Mononuclear cell (primary cell): Measurements from ENCODE around the gene VSNL1. TPM values are rescaled to one million over a fixed set of nuclear protein-coding genes. Genes with fewer than 3 reads are reported as not detected.

Source experiments
- H3K27me3 ChIP-seq: 2 replicates; pipeline ENCODE4 v1.6.0; 2011; ENCODE audit warnings: low read length, control low read depth; ENCODE audit not compliant: insufficient read depth
- H3K4me1 ChIP-seq: 2 replicates; pipeline ENCODE4 v1.5.1; 2011; ENCODE audit warnings: mild to moderate bottlenecking, low read length, control low read depth; ENCODE audit not compliant: insufficient read depth
- H3K4me3 ChIP-seq: 2 replicates; pipeline ENCODE4 v1.5.1; 2011; ENCODE audit warnings: mild to moderate bottlenecking, low read length, moderate library complexity
- H3K9me3 ChIP-seq: 2 replicates; pipeline ENCODE4 v1.5.1; 2011; ENCODE audit warnings: low read depth, mild to moderate bottlenecking, control low read depth, low read length
- total RNA-seq: library from RNA; depleted of rRNA; stranded (reverse); fragments of >200 nt; gene quantifications from one replicate; pipeline ENCODE4 v1.2.3, GENCODE V29; 2012

The VSNL1 gene
- total RNA-seq, 1 donor, result not detected

GRCh38 chr2:17538022-17538843 lies 2.3 kb upstream of the VSNL1 start:
- peaks cover 75% of the 10 kb centered on the region for H3K27me3 ChIP-seq
- no peak overlapping the region for H3K4me3 ChIP-seq
- no peaks in the 10 kb centered on the region for H3K4me1 ChIP-seq
- H3K9me3 ChIP-seq, result no peaks in the 10 kb centered on the region

- H3K9me3 ChIP-seq, result no peaks in the 10 kb centered on the region
- peaks cover 79% of the 10 kb centered on the region for H3K27me3 ChIP-seq
- no peak overlapping the region for H3K4me3 ChIP-seq
- H3K4me1 ChIP-seq, result no peaks in the 10 kb centered on the region
Observed at GRCh38 chr2:17538844-17539554, 1.5 kb upstream of the VSNL1 start.

GRCh38 chr2:17539611-17540092 lies 844 bp upstream of the VSNL1 start:
- H3K27me3 ChIP-seq, result peaks cover 84% of the 10 kb centered on the region
- H3K9me3 ChIP-seq, result no peaks in the 10 kb centered on the region
- H3K4me3 ChIP-seq, result no peak overlapping the region
- H3K4me1 ChIP-seq, result no peaks in the 10 kb centered on the region

- H3K27me3 ChIP-seq, result peaks cover 82% of the 10 kb centered on the region
- no peaks in the 10 kb centered on the region for H3K9me3 ChIP-seq
Observed at GRCh38 chr2:17540813-17541530, 476 bp downstream of the VSNL1 start.

GRCh38 chr2:17541531-17541950 lies 1.0 kb downstream of the VSNL1 start:
- Histone ChIP-seq H3K9me3 (no peaks in the 10 kb centered on the region), H3K4me1 (no peaks in the 10 kb centered on the region), H3K27me3 (peaks cover 79% of the 10 kb centered on the region), H3K4me3 (no peak overlapping the region)

More at GRCh38 chr2:17540813-17541530, 476 bp downstream of the VSNL1 start:
- no peaks in the 10 kb centered on the region for H3K4me1 ChIP-seq
- H3K4me3 ChIP-seq, result no peak overlapping the region

- Histone ChIP-seq H3K4me1 (no peaks in the 10 kb centered on the region), H3K4me3 (no peak overlapping the region), H3K9me3 (no peaks in the 10 kb centered on the region), H3K27me3 (peaks cover 71% of the 10 kb centered on the region)
Observed at GRCh38 chr2:17542471-17542870, 2.0 kb downstream of the VSNL1 start.

- Histone ChIP-seq H3K9me3 (no peaks in the 10 kb centered on the region), H3K4me3 (no peak overlapping the region), H3K27me3 (peaks cover 63% of the 10 kb centered on the region), H3K4me1 (no peaks in the 10 kb centered on the region)
Observed at GRCh38 chr2:17543131-17543660, 2.7 kb downstream of the VSNL1 start.

- no peaks in the 10 kb centered on the region for H3K4me1 ChIP-seq
- peaks cover 59% of the 10 kb centered on the region for H3K27me3 ChIP-seq
- H3K4me3 ChIP-seq, result no peak overlapping the region
- H3K9me3 ChIP-seq, result no peaks in the 10 kb centered on the region
Observed at GRCh38 chr2:17543848-17544247, 3.4 kb downstream of the VSNL1 start.

GRCh38 chr2:17544256-17544655 lies 3.8 kb downstream of the VSNL1 start:
- Histone ChIP-seq H3K4me1 (no peaks in the 10 kb centered on the region), H3K9me3 (no peaks in the 10 kb centered on the region), H3K4me3 (no peak overlapping the region), H3K27me3 (peaks cover 55% of the 10 kb centered on the region)

- H3K4me3 ChIP-seq, result no peak overlapping the region
- H3K9me3 ChIP-seq, result no peaks in the 10 kb centered on the region
- peaks cover 41% of the 10 kb centered on the region for H3K27me3 ChIP-seq
- no peaks in the 10 kb centered on the region for H3K4me1 ChIP-seq
Observed at GRCh38 chr2:17545680-17546613, 5.5 kb downstream of the VSNL1 start.

- Histone ChIP-seq H3K9me3 (no peaks in the 10 kb centered on the region), H3K27me3 (peaks cover 29% of the 10 kb centered on the region), H3K4me1 (no peaks in the 10 kb centered on the region), H3K4me3 (no peak overlapping the region)
Observed at GRCh38 chr2:17547237-17547636, 6.7 kb downstream of the VSNL1 start.

- H3K4me3 ChIP-seq, result no peak overlapping the region
- peaks cover 24% of the 10 kb centered on the region for H3K27me3 ChIP-seq
- H3K4me1 ChIP-seq, result no peaks in the 10 kb centered on the region
- H3K9me3 ChIP-seq, result no peaks in the 10 kb centered on the region
Observed at GRCh38 chr2:17547737-17548136, 7.2 kb downstream of the VSNL1 start.

- H3K27me3 ChIP-seq, result peaks cover 9% of the 10 kb centered on the region
- no peaks in the 10 kb centered on the region for H3K9me3 ChIP-seq
Observed at GRCh38 chr2:17550907-17551306, 10.4 kb downstream of the VSNL1 start.

GRCh38 chr2:17555150-17555549 lies 14.7 kb downstream of the VSNL1 start:
- Histone ChIP-seq H3K9me3 (no peaks in the 10 kb centered on the region), H3K4me3 (no peak overlapping the region), H3K4me1 (no peaks in the 10 kb centered on the region), H3K27me3 (peaks cover 4% of the 10 kb centered on the region)

More at GRCh38 chr2:17550907-17551306, 10.4 kb downstream of the VSNL1 start:
- no peaks in the 10 kb centered on the region for H3K4me1 ChIP-seq
- no peak overlapping the region for H3K4me3 ChIP-seq
